H1 (cell line): ENCODE measurements around the gene TTC23. TPM values are rescaled to one million over a fixed set of nuclear protein-coding genes. Genes with fewer than 3 reads are reported as not detected.

ENCODE experiments used
- CTCF ChIA-PET: fragments of 300-600 bp; sonication (Branson Sonifier 250); formaldehyde crosslinking; loops from one replicate; lab custom pipeline; 2021; ENCODE audit not compliant: partially characterized antibody; lab: Charles Lee
- POLR2A ChIA-PET: fragments of 300-600 bp; sonication (Branson Sonifier 250); formaldehyde crosslinking; loops from one replicate; lab custom pipeline; 2021; ENCODE audit warnings: inconsistent platforms; ENCODE audit not compliant: partially characterized antibody; lab: Charles Lee
- DNase-seq, 2 experiments: peaks; one replicate each; pipeline versions ENCODE4 v3.0.0 to v3.0.0-alpha.2; 2010 to 2022; ENCODE audit warnings: low spot score in 2 of 2, low read depth in 1 of 2, mixed read lengths in 1 of 2
- FAIRE-seq: peaks from 2 replicates; lab custom pipeline; 2011; peaks lifted over from hg19 to GRCh38; lab: Jason Lieb, UNC
- H2AFZ ChIP-seq: 2 replicates; pipeline ENCODE4 v1.8.1; 2012; ENCODE audit warnings: low read length, inconsistent platforms
- H2AK5ac ChIP-seq: 2 replicates; pipeline ENCODE4 v1.6.1; 2013; ENCODE audit warnings: low read depth, low read length
- H2BK120ac ChIP-seq: replicated peaks from 2 replicates; pipeline ENCODE3; 2013; ENCODE audit warnings: low read depth, low read length, inconsistent platforms
- H2BK12ac ChIP-seq: 2 replicates; pipeline ENCODE4 v1.6.1; 2013; ENCODE audit warnings: low read depth, low read length
- H2BK15ac ChIP-seq: 2 replicates; pipeline ENCODE4 v1.6.1; 2013; ENCODE audit warnings: low read length
- H2BK20ac ChIP-seq: 2 replicates; pipeline ENCODE4 v1.6.1; 2013; ENCODE audit warnings: low read length
- H2BK5ac ChIP-seq: 2 replicates; pipeline ENCODE4 v1.6.1; 2013; ENCODE audit warnings: low read depth, low read length
- H3K14ac ChIP-seq: 2 replicates; pipeline ENCODE4 v1.6.1; 2013; ENCODE audit warnings: inconsistent platforms; ENCODE audit not compliant: insufficient read length
- H3K18ac ChIP-seq: 2 replicates; pipeline ENCODE4 v1.6.1; 2013; ENCODE audit warnings: low read length; ENCODE audit errors: extremely low read depth
- H3K23ac ChIP-seq: 2 replicates; pipeline ENCODE4 v1.6.1; 2013; ENCODE audit warnings: inconsistent platforms; ENCODE audit not compliant: insufficient read length
- H3K23me2 ChIP-seq: 2 replicates; pipeline ENCODE4 v1.6.1; 2013; ENCODE audit warnings: low read depth, low read length
- H3K27ac ChIP-seq: 2 replicates; pipeline ENCODE4 v1.6.1; 2011; ENCODE audit warnings: low read depth, low read length, inconsistent platforms
- H3K27me3 ChIP-seq, 4 experiments: replicated peaks in 1 of 4; 1 replicate in 1 of 4; 2 replicates in 3 of 4; pipeline versions ENCODE4 v1.6.1 to v1.8.1; 2011 to 2013; ENCODE audit warnings: low read length in 3 of 4, mild to moderate bottlenecking in 3 of 4, inconsistent platforms in 2 of 4, mixed read lengths in 2 of 4, moderate library complexity in 1 of 4; ENCODE audit not compliant: control insufficient read depth in 3 of 4, insufficient read depth in 3 of 4; ENCODE audit errors: extremely low read depth in 1 of 4
- H3K36me3 ChIP-seq, 4 experiments: 2 replicates each; pipeline versions ENCODE4 v1.6.1 to v1.8.1; 2011 to 2013; ENCODE audit warnings: mild to moderate bottlenecking in 4 of 4, low read length in 3 of 4, moderate library complexity in 2 of 4, control low read depth in 1 of 4, inconsistent platforms in 1 of 4; ENCODE audit not compliant: insufficient read depth in 4 of 4, control insufficient read depth in 2 of 4
- H3K4ac ChIP-seq: replicated peaks from 2 replicates; pipeline ENCODE3; 2013; ENCODE audit warnings: low read length, low read depth, mixed read lengths, inconsistent platforms; ENCODE audit not compliant: insufficient read length
- H3K4me1 ChIP-seq, 4 experiments: replicated peaks in 1 of 4; 1 replicate in 1 of 4; 2 replicates in 3 of 4; pipeline versions ENCODE4 v1.6.1 to v1.8.1; 2011 to 2013; ENCODE audit warnings: low read length in 3 of 4, inconsistent platforms in 2 of 4, mixed read lengths in 1 of 4; ENCODE audit not compliant: insufficient read depth in 4 of 4, control insufficient read depth in 3 of 4
- H3K4me2 ChIP-seq, 2 experiments: 2 replicates each; pipeline versions ENCODE4 v1.6.1 to v1.8.1; 2011 to 2013; ENCODE audit warnings: low read depth in 2 of 2, low read length in 2 of 2, control low read depth in 1 of 2, inconsistent platforms in 1 of 2, mild to moderate bottlenecking in 1 of 2; ENCODE audit not compliant: insufficient read depth in 1 of 2
- H3K4me3 ChIP-seq, 4 experiments: fragments of 200-600, 300-600 bp in 1 of 4; sonication (generic), shearing (Covaris generic), sonication (Bioruptor Twin) in 1 of 4; 2 replicates each; pipeline versions ENCODE4 v1.5.1 to v1.8.1; 2011 to 2016; ENCODE audit warnings: low read length in 4 of 4, low read depth in 3 of 4, control low read depth in 2 of 4, inconsistent platforms in 2 of 4, mild to moderate bottlenecking in 2 of 4, mixed read lengths in 1 of 4, moderate library complexity in 1 of 4; ENCODE audit not compliant: insufficient read depth in 2 of 4; ENCODE audit errors: extremely low read depth in 1 of 4
- H3K56ac ChIP-seq: replicated peaks from 2 replicates; pipeline ENCODE3; 2013; ENCODE audit warnings: low read depth, mild to moderate bottlenecking, mixed read lengths, low read length, inconsistent platforms; ENCODE audit not compliant: insufficient read length
- H3K79me1 ChIP-seq: 2 replicates; pipeline ENCODE4 v1.6.1; 2013; ENCODE audit warnings: low read depth, low read length, control low read depth
- H3K79me2 ChIP-seq, 2 experiments: 2 replicates each; pipeline versions ENCODE4 v1.6.1 to v1.8.1; 2012 to 2013; ENCODE audit warnings: low read length in 2 of 2, mild to moderate bottlenecking in 2 of 2, inconsistent platforms in 1 of 2; ENCODE audit not compliant: insufficient read depth in 2 of 2, control insufficient read depth in 1 of 2
- H3K9ac ChIP-seq, 4 experiments: replicated peaks in 1 of 4; 1 replicate in 1 of 4; 2 replicates in 3 of 4; pipeline versions ENCODE4 v1.6.1 to v1.8.1; 2011 to 2013; ENCODE audit warnings: low read depth in 3 of 4, low read length in 3 of 4, control low read depth in 2 of 4, mild to moderate bottlenecking in 2 of 4, moderate library complexity in 2 of 4, inconsistent platforms in 1 of 4; ENCODE audit errors: extremely low read depth in 1 of 4
- H3K9me3 ChIP-seq, 2 experiments: 2 replicates each; pipeline versions ENCODE4 v1.6.1 to v1.8.1; 2012 to 2013; ENCODE audit warnings: mild to moderate bottlenecking in 2 of 2, moderate library complexity in 2 of 2, control low read depth in 1 of 2, inconsistent platforms in 1 of 2, low read depth in 1 of 2, low read length in 1 of 2, mixed read lengths in 1 of 2; ENCODE audit not compliant: insufficient read depth in 2 of 2
- H4K20me1 ChIP-seq, 2 experiments: replicated peaks in 1 of 2; 2 replicates each; pipeline versions ENCODE3 to v1.8.1; 2011 to 2013; ENCODE audit warnings: inconsistent platforms in 2 of 2, low read length in 2 of 2, mild to moderate bottlenecking in 1 of 2; ENCODE audit not compliant: insufficient read depth in 2 of 2, control insufficient read depth in 1 of 2
- H4K5ac ChIP-seq: 2 replicates; pipeline ENCODE4 v1.6.1; 2013; ENCODE audit warnings: low read length, low read depth, mixed read lengths, inconsistent platforms; ENCODE audit not compliant: insufficient read length
- H4K8ac ChIP-seq: 2 replicates; pipeline ENCODE4 v1.8.0; 2013; ENCODE audit warnings: mild to moderate bottlenecking, moderate library complexity, low read length, inconsistent platforms; ENCODE audit not compliant: insufficient read depth; ENCODE audit errors: extremely low read depth
- H4K91ac ChIP-seq: replicated peaks from 2 replicates; pipeline ENCODE3; 2013; ENCODE audit warnings: low read length, mixed read lengths, inconsistent platforms; ENCODE audit not compliant: insufficient read length
- CHD2 ChIP-seq: IDR thresholded peaks from 2 replicates; pipeline ENCODE4 v1.6.1; 2012; ENCODE audit warnings: low read length, improper control_type of control experiment
- CREB1 ChIP-seq: IDR thresholded peaks from 2 replicates; pipeline ENCODE4 v1.6.1; 2012; ENCODE audit warnings: inconsistent platforms
- E2F6 ChIP-seq: IDR thresholded peaks from 2 replicates; pipeline ENCODE4 v1.6.1; 2012; ENCODE audit warnings: inconsistent platforms
- HDAC6 ChIP-seq: IDR thresholded peaks from one replicate; pipeline ENCODE4 v1.7.1; 2012; ENCODE audit warnings: low read depth, mild to moderate bottlenecking, inconsistent platforms, low read length, moderate library complexity
- JUND ChIP-seq: IDR thresholded peaks from 2 replicates; pipeline ENCODE4 v1.6.1; 2011; ENCODE audit warnings: mild to moderate bottlenecking, improper control_type of control experiment, low read length
- KDM5A ChIP-seq: fragments of 200-600 bp; IDR thresholded peaks from 2 replicates; pipeline ENCODE4 v1.7.1; 2012; ENCODE audit warnings: mild to moderate bottlenecking, low read length, inconsistent platforms, mixed read lengths
- PHF8 ChIP-seq: fragments of 200-600 bp; sonication (generic); conservative IDR thresholded peaks from 2 replicates; pipeline ENCODE4 v1.7.1; 2012; ENCODE audit warnings: low read depth, mild to moderate bottlenecking, inconsistent platforms, low read length, moderate library complexity
- POU5F1 ChIP-seq: IDR thresholded peaks from 2 replicates; pipeline ENCODE4 v1.6.1; 2011; ENCODE audit warnings: low read depth, mild to moderate bottlenecking, low read length, moderate library complexity
- RBBP5 ChIP-seq: IDR thresholded peaks from 2 replicates; pipeline ENCODE4 v1.7.1; 2012; ENCODE audit warnings: low read depth, mild to moderate bottlenecking, inconsistent platforms, low read length, moderate library complexity, borderline replicate concordance
- RFX5 ChIP-seq: IDR thresholded peaks from 2 replicates; pipeline ENCODE4 v1.6.1; 2011; ENCODE audit warnings: low read depth, low read length, improper control_type of control experiment, borderline replicate concordance
- SP1 ChIP-seq: IDR thresholded peaks from 2 replicates; pipeline ENCODE4 v1.6.1; 2011; ENCODE audit warnings: low read depth, low read length
- SUZ12 ChIP-seq: fragments of 200-600 bp; sonication (generic); IDR thresholded peaks from 2 replicates; pipeline ENCODE4 v1.6.1; 2012; ENCODE audit warnings: mild to moderate bottlenecking, inconsistent platforms, low read length, moderate library complexity, mixed read lengths
- WGBS, 2 experiments: shearing (Covaris generic) in 1 of 2; methylation state at CpG; one replicate each; pipeline versions ENCODE4 v1.1.6 to v1.1.7; 2013 to 2015; ENCODE audit warnings: low lambda C conversion rate in 2 of 2, mixed read lengths in 2 of 2, inconsistent platforms in 1 of 2, low coverage in 1 of 2, missing lambda C conversion rate in 1 of 2; ENCODE audit not compliant: insufficient replicate concordance in 2 of 2, insufficient coverage in 1 of 2, insufficient read length in 1 of 2; ENCODE audit errors: extremely low coverage in 1 of 2, missing lambda C conversion rate in 1 of 2; 5-methylcytosine and 5-hydroxymethylcytosine counted together
- polyA plus RNA-seq, 7 experiments: library from polyadenylated mRNA; depleted of rRNA in 3 of 7; stranded (reverse) in 5 of 7; unstranded in 2 of 7; fragments of >200 nt in 5 of 7; fragments of 200-250 nt in 2 of 7; gene quantifications; 1 replicate in 5 of 7; 2 replicates in 1 of 7; 4 replicates in 1 of 7; pipeline versions ENCODE4 v1.2.1 to v1.2.3, GENCODE V29; 2011 to 2013; ENCODE audit warnings: missing spikeins in 2 of 7, mixed read lengths in 2 of 7
- total RNA-seq: library from RNA; stranded (reverse); fragmentation: NEBNext Ultra II Directional; extraction: Animal tissue kit (Norgen Biotek cat#: 25700); gene quantifications from 2 replicates; pipeline ENCODE4 v1.2.1, GENCODE V29; 2021

TTC23 gene
- total and polyA plus RNA-seq, 2 of the 8 experiments (the other 6 are each of a cell fraction or from before 2014, with no cell fraction given): 4.8 to 23.0 TPM

- Histone ChIP-seq H3K14ac (no peak overlapping the region), H3K4me2 (no peak overlapping the region), H3K23me2 (no peaks in the 10 kb centered on the region), H2BK120ac (no peak overlapping the region), H3K27me3 (no peaks in the 10 kb centered on the region), H3K18ac (no peak overlapping the region), H2BK15ac (no peak overlapping the region), H4K91ac (no peak overlapping the region), H3K79me2 (no peaks in the 10 kb centered on the region), H3K27ac (no peak overlapping the region), H3K4me1 (no peaks in the 10 kb centered on the region), H2BK12ac (no peak overlapping the region), H3K56ac (no peak overlapping the region), H3K9me3 (no peaks in the 10 kb centered on the region), H3K4ac (no peak overlapping the region), H2AFZ (no peak overlapping the region), H2BK5ac (no peak overlapping the region), H3K9ac (no peak overlapping the region), H4K8ac (no peak overlapping the region), H2BK20ac (no peak overlapping the region), H4K20me1 (peaks cover 0 to 2% of the 10 kb centered on the region in 2 experiments), H3K4me3 (no peak overlapping the region), H3K23ac (no peak overlapping the region), H3K79me1 (no peaks in the 10 kb centered on the region), H4K5ac (no peak overlapping the region), H3K36me3 (peaks cover 0 to 19% (median 7%) of the 10 kb centered on the region in 4 experiments; a peak in 6 of 8 replicates), H2AK5ac (no peak overlapping the region)
- DNase-seq (no peak), FAIRE-seq (no peak)
- WGBS, 2 experiments: 94% methylated on average over 6 of the region's 6 CpGs; no CpG with 5 or more reads in 1 of the 2 experiments
- ChIA-PET CTCF (interaction anchor here (1.2 to 1.5 kb wide), 2 partner anchors 11 to 124 kb away, joined by 4 read pairs; no protein-coding TSS in a partner anchor), POLR2A (no interaction called here)
- no peak for TF ChIP-seq CREB1
- no peak for TF ChIP-seq E2F6
- TF ChIP-seq CHD2: no peak
- no peak for TF ChIP-seq JUND
- TF ChIP-seq KDM5A: no peak
- no peak for TF ChIP-seq POU5F1
- TF ChIP-seq PHF8: no peak
- TF ChIP-seq SUZ12: no peak
- no peak for TF ChIP-seq SP1
- TF ChIP-seq RBBP5: no peak
- no peak for TF ChIP-seq RFX5
- no peak for TF ChIP-seq HDAC6
These were observed 24.8 kb downstream of the TTC23 start for GRCh38 chr15:99224372-99225214.
